ENCODE measurements around the gene CBL. TPM values are rescaled to one million over a fixed set of nuclear protein-coding genes. Genes with fewer than 3 reads are reported as not detected.

Gene CBL
- total RNA-seq, 2 donors from 2014 or later = 36.1 to 41.9 TPM

GRCh38 chr11:119355091-119355843, 149.1 kb downstream of the CBL start:
- H3K27ac Mint-ChIP-seq = no peak overlapping the region
- peaks cover 17% of the 10 kb centered on the region for H3K4me1 Mint-ChIP-seq
- H3K4me3 Mint-ChIP-seq = peak overlapping the region; percentile 65
- no peak for DNase-seq
- no peaks in the 10 kb centered on the region for H3K9me3 ChIP-seq (ENCODE audit: control insufficient read depth, low read length, poor library complexity, severe bottlenecking)
- no peak for ATAC-seq
- H3K27me3 Mint-ChIP-seq = peaks cover 30% of the 10 kb centered on the region
- peaks cover 4% of the 10 kb centered on the region for H3K36me3 Mint-ChIP-seq (ENCODE audit: low read depth)

GRCh38 chr11:119356349-119357031, 150.4 kb downstream of the CBL start:
- Mint-ChIP-seq H3K4me1 (peaks cover 16% of the 10 kb centered on the region), H3K27ac (peak overlapping the region; percentile 81)

GRCh38 chr11:119357074-119357473, 150.9 kb downstream of the CBL start:
- no peak for ATAC-seq
- H3K27me3 Mint-ChIP-seq = peaks cover 31% of the 10 kb centered on the region
- peak overlapping the region; percentile 81 for H3K27ac Mint-ChIP-seq
- H3K9me3 ChIP-seq (ENCODE audit: control insufficient read depth, low read length, poor library complexity, severe bottlenecking) = no peaks in the 10 kb centered on the region
- peaks cover 16% of the 10 kb centered on the region for H3K4me1 Mint-ChIP-seq
- no peak for DNase-seq
- peak overlapping the region; percentile 92 for H3K4me3 Mint-ChIP-seq
- no peaks in the 10 kb centered on the region for H3K36me3 Mint-ChIP-seq (ENCODE audit: low read depth)

More at GRCh38 chr11:119356349-119357031, 150.4 kb downstream of the CBL start:
- Mint-ChIP-seq H3K4me3 (peak overlapping the region; percentile 92), H3K36me3 (ENCODE audit: low read depth) (peaks cover under 1% of the 10 kb centered on the region), H3K27me3 (peaks cover 30% of the 10 kb centered on the region)
- DNase-seq (peak; percentile 57 to 61 (median 59)), ATAC-seq (peak; percentile 93)
- H3K9me3 ChIP-seq (ENCODE audit: control insufficient read depth, low read length, poor library complexity, severe bottlenecking) = no peaks in the 10 kb centered on the region

Other genes with a start within 250 kb of the CBL start
- gene FOXR1, start 234.6 kb upstream of the CBL start, total RNA-seq = not detected
- 100 to 1,000 TPM; 116 TPM for gene CENATAC, start 208.2 kb upstream of the CBL start, total RNA-seq
- 1,000 to 10,000 TPM; 2,323 to 2,414 TPM for gene RPS25, start 188.0 kb upstream of the CBL start, total RNA-seq
- 10 to 100 TPM; 62.4 to 69.5 TPM for gene TRAPPC4, start 187.6 kb upstream of the CBL start, total RNA-seq
- gene SLC37A4, start 175.5 kb upstream of the CBL start, total RNA-seq = 10 to 100 TPM in 1 of 2 donors, 1 to 10 TPM in 1; 9.0 to 11.0 TPM
- gene HYOU1, start 149.1 kb upstream of the CBL start, total RNA-seq = 100 to 1,000 TPM; 132 to 162 TPM
- gene VPS11, start 138.5 kb upstream of the CBL start, total RNA-seq = 10 to 100 TPM; 58.3 to 68.0 TPM
- 1 to 10 TPM; 8.7 to 9.1 TPM for gene HMBS, start 121.5 kb upstream of the CBL start, total RNA-seq
- 10 to 100 TPM; 18.9 to 20.5 TPM for gene DPAGT1, start 104.5 kb upstream of the CBL start, total RNA-seq
- gene C2CD2L, start 99.0 kb upstream of the CBL start, total RNA-seq = 10 to 100 TPM; 20.9 to 24.6 TPM
- gene HINFP, start 84.8 kb upstream of the CBL start, total RNA-seq = 10 to 100 TPM; 22.3 to 26.1 TPM
- not detected for gene ABCG4, start 57.3 kb upstream of the CBL start, total RNA-seq
- gene NLRX1, start 37.6 kb upstream of the CBL start, total RNA-seq = 1 to 10 TPM; 6.6 to 6.9 TPM
- gene NHERF4, start 20.9 kb upstream of the CBL start, total RNA-seq = 1 to 10 TPM in 1 of 2 donors, under 1 TPM in 1; 0.65 to 1.0 TPM
- 10 to 100 TPM; 25.6 to 54.0 TPM for gene MCAM, start 110.8 kb downstream of the CBL start, total RNA-seq
- 10 to 100 TPM; 15.3 to 19.0 TPM for gene RNF26, start 128.2 kb downstream of the CBL start, total RNA-seq
- not detected for gene C1QTNF5, start 134.5 kb downstream of the CBL start, total RNA-seq
- gene MFRP, start 140.4 kb downstream of the CBL start, total RNA-seq = not detected
- gene USP2, start 175.4 kb downstream of the CBL start, total RNA-seq = 1 to 10 TPM; 1.7 to 5.2 TPM
- under 1 TPM in 1 of 2 donors, not detected in 1; 0.20 TPM for gene THY1, start 216.8 kb downstream of the CBL start, total RNA-seq